Trophoblast cell (in vitro differentiated cells and primary cell): ENCODE data around the gene TP73.

Experiments
- DNase-seq, 2 donors: peaks; one replicate each; pipeline ENCODE4 v3.0.0-alpha.2; 2016
- H2AFZ ChIP-seq: 2 replicates; pipeline ENCODE4 v1.6.1; 2013; ENCODE audit warnings: low read length, moderate library complexity, mild to moderate bottlenecking; ENCODE audit not compliant: insufficient read depth, poor library complexity
- H2AK5ac ChIP-seq: 2 replicates; pipeline ENCODE4 v1.6.1; 2013; ENCODE audit warnings: mild to moderate bottlenecking, low read length
- H2BK120ac ChIP-seq: 2 replicates; pipeline ENCODE4 v1.6.1; 2013; ENCODE audit warnings: low read length, mild to moderate bottlenecking, moderate library complexity; ENCODE audit not compliant: insufficient read depth, poor library complexity
- H2BK12ac ChIP-seq: 2 replicates; pipeline ENCODE4 v1.6.1; 2013; ENCODE audit warnings: mild to moderate bottlenecking, low read length, moderate library complexity
- H2BK5ac ChIP-seq: 2 replicates; pipeline ENCODE4 v1.6.1; 2013; ENCODE audit warnings: low read length, low read depth, moderate library complexity, mild to moderate bottlenecking; ENCODE audit not compliant: poor library complexity
- H3K14ac ChIP-seq: 2 replicates; pipeline ENCODE4 v1.6.1; 2013; ENCODE audit warnings: mild to moderate bottlenecking, low read length
- H3K18ac ChIP-seq: 2 replicates; pipeline ENCODE4 v1.6.1; 2013; ENCODE audit warnings: mild to moderate bottlenecking, low read length
- H3K23ac ChIP-seq: 2 replicates; pipeline ENCODE4 v1.6.1; 2013; ENCODE audit warnings: low read length
- H3K27ac ChIP-seq: 2 replicates; pipeline ENCODE4 v1.5.1; 2013; ENCODE audit warnings: low read depth, mild to moderate bottlenecking, inconsistent platforms, low read length, moderate library complexity
- H3K27me3 ChIP-seq: 2 replicates; pipeline ENCODE4 v1.6.1; 2013; ENCODE audit warnings: inconsistent platforms, mild to moderate bottlenecking, low read length, moderate library complexity; ENCODE audit not compliant: insufficient read depth
- H3K36me3 ChIP-seq, 2 experiments: 1 replicate in 1 of 2; 2 replicates in 1 of 2; pipeline ENCODE4 v1.6.1; 2013; ENCODE audit warnings: low read length in 2 of 2, mild to moderate bottlenecking in 2 of 2, moderate library complexity in 1 of 2; ENCODE audit not compliant: insufficient read depth in 2 of 2, control insufficient read depth in 1 of 2
- H3K4ac ChIP-seq: 2 replicates; pipeline ENCODE4 v1.6.1; 2013; ENCODE audit warnings: low read depth, mild to moderate bottlenecking, low read length, moderate library complexity
- H3K4me1 ChIP-seq, 2 experiments: 1 replicate in 1 of 2; 2 replicates in 1 of 2; pipeline ENCODE4 v1.6.1; 2013; ENCODE audit warnings: low read length in 2 of 2, mild to moderate bottlenecking in 2 of 2, moderate library complexity in 1 of 2; ENCODE audit not compliant: insufficient read depth in 2 of 2, control insufficient read depth in 1 of 2
- H3K4me2 ChIP-seq: 2 replicates; pipeline ENCODE4 v1.6.1; 2013; ENCODE audit warnings: inconsistent platforms, mild to moderate bottlenecking, low read length, moderate library complexity
- H3K4me3 ChIP-seq: 2 replicates; pipeline ENCODE4 v1.5.1; 2013; ENCODE audit warnings: mild to moderate bottlenecking, low read depth, low read length, inconsistent platforms
- H3K79me1 ChIP-seq: one replicate; pipeline ENCODE4 v1.6.1; 2013; ENCODE audit warnings: low read length
- H3K79me2 ChIP-seq: 2 replicates; pipeline ENCODE4 v1.6.1; 2013; ENCODE audit warnings: low read length, mild to moderate bottlenecking; ENCODE audit not compliant: control insufficient read depth, insufficient read depth, poor library complexity
- H3K9ac ChIP-seq: 2 replicates; pipeline ENCODE4 v1.6.1; 2013; ENCODE audit warnings: mild to moderate bottlenecking, low read length
- H3K9me3 ChIP-seq: 2 replicates; pipeline ENCODE4 v1.6.1; 2013; ENCODE audit warnings: low read depth, mild to moderate bottlenecking, control low read depth, inconsistent platforms, low read length; ENCODE audit not compliant: insufficient read depth
- H4K12ac ChIP-seq: 2 replicates; pipeline ENCODE4 v1.6.1; 2013; ENCODE audit warnings: low read depth, mild to moderate bottlenecking, low read length, moderate library complexity
- H4K8ac ChIP-seq: 2 replicates; pipeline ENCODE4 v1.6.1; 2013; ENCODE audit warnings: low read depth, mild to moderate bottlenecking, low read length, moderate library complexity
- H4K91ac ChIP-seq: one replicate; pipeline ENCODE4 v1.6.1; 2013; ENCODE audit warnings: low read depth, mild to moderate bottlenecking, low read length, moderate library complexity
- WGBS: extraction: QIAGEN DNeasy Blood & Tissue Kit; methylation state at CpG from one replicate; pipeline ENCODE4 v1.1.7; 2013; ENCODE audit warnings: missing lambda C conversion rate; ENCODE audit not compliant: insufficient read length, insufficient coverage; ENCODE audit errors: extremely low coverage; 5-methylcytosine and 5-hydroxymethylcytosine counted together

The TP73 gene

DNA sequence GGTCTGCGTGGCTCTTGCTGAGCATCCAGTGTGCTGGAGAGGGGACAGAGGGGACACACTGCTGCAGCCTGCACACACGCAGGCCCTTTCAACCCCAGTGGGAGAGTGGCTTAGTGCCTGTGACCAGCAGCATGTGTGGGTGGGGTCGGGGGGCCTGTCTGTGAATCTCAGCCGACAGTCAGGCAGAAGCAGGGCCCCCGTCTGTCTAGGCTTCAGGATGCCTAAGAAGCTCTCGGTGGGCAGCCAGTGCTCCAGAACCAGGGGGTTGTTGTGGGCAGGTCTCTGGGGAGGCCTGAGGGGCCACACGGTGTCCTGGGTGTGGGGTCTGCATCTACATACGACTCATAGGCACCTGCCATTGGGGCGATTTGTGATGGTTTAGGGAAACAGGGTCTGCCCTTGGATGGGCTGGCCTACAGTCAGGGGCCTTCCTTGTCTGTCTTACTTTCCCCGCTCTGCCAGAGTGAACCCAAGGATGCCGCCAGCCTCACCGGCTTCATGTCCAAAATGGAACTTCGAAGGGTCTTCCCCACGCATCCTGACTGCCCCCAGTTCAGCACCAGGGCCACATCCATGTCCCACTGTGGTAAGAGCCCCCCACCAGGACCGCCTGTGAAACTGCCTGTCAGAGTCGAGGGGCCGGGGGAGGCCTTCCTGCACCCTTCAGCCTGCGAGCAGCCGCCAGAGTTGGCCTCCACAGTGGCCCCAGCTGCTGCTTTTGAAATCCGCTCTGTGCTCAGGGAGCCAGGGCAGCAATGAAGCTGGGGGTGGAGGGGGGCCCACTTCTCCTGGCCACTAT, 101.5 kb downstream of the TP73 start:
- H2BK5ac ChIP-seq = no peak overlapping the region
- no peaks in the 10 kb centered on the region for H3K4me1 ChIP-seq
- H4K91ac ChIP-seq = no peak overlapping the region
- no peak for DNase-seq
- H3K36me3 ChIP-seq = no peaks in the 10 kb centered on the region
- H4K8ac ChIP-seq = no peak overlapping the region
- no peak overlapping the region for H3K23ac ChIP-seq
- no peak overlapping the region for H3K18ac ChIP-seq
- H2BK12ac ChIP-seq = no peak overlapping the region
- no peaks in the 10 kb centered on the region for H3K27me3 ChIP-seq
- no peak overlapping the region for H2BK120ac ChIP-seq
- H3K79me2 ChIP-seq = no peaks in the 10 kb centered on the region
- H3K4me2 ChIP-seq = no peak overlapping the region
- WGBS = no CpG with 5 or more reads among the region's 20 CpGs
- H3K14ac ChIP-seq = no peak overlapping the region
- peaks cover 8% of the 10 kb centered on the region for H3K9me3 ChIP-seq
- no peak overlapping the region for H3K4ac ChIP-seq
- H2AFZ ChIP-seq = no peak overlapping the region
- H4K12ac ChIP-seq = no peak overlapping the region
- no peak overlapping the region for H3K27ac ChIP-seq
- no peak overlapping the region for H2AK5ac ChIP-seq
- no peak overlapping the region for H3K9ac ChIP-seq
- H3K79me1 ChIP-seq = no peaks in the 10 kb centered on the region
- no peak overlapping the region for H3K4me3 ChIP-seq

DNA sequence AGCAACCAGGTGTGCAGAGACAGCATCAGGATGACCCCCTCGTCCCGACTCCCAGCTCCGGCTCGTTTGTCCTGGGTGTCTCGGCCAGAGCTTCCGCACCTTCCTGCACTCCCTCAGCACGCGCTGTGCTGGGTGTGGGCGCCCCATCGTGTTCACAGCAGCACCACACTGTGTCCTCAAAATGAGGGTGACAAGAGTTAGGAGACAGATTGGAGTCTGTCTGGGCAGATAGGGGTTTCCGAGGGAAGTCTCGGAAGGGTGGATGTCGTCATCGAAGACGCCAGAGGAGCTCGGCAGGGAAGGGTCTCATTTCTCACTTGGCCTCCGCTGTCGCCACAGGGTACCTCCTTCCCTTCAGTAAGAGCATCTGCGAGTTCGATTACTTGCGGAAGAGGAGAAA, 104.1 kb downstream of the TP73 start:
- Histone ChIP-seq H3K9me3 (peaks cover 10% of the 10 kb centered on the region), H4K8ac (no peak overlapping the region), H2BK5ac (no peak overlapping the region), H3K27ac (no peak overlapping the region), H3K9ac (no peak overlapping the region), H2AK5ac (no peak overlapping the region), H3K4ac (no peak overlapping the region), H4K91ac (no peak overlapping the region), H3K14ac (no peak overlapping the region), H3K27me3 (no peaks in the 10 kb centered on the region), H3K4me3 (no peak overlapping the region), H3K4me2 (no peak overlapping the region), H3K4me1 (no peaks in the 10 kb centered on the region), H2AFZ (no peak overlapping the region), H2BK120ac (no peak overlapping the region), H4K12ac (no peak overlapping the region), H3K79me2 (no peaks in the 10 kb centered on the region), H3K36me3 (no peaks in the 10 kb centered on the region), H3K23ac (no peak overlapping the region), H2BK12ac (no peak overlapping the region), H3K18ac (no peak overlapping the region), H3K79me1 (no peaks in the 10 kb centered on the region)
- WGBS = no CpG with 5 or more reads among the region's 21 CpGs
- DNase-seq = no peak

DNA sequence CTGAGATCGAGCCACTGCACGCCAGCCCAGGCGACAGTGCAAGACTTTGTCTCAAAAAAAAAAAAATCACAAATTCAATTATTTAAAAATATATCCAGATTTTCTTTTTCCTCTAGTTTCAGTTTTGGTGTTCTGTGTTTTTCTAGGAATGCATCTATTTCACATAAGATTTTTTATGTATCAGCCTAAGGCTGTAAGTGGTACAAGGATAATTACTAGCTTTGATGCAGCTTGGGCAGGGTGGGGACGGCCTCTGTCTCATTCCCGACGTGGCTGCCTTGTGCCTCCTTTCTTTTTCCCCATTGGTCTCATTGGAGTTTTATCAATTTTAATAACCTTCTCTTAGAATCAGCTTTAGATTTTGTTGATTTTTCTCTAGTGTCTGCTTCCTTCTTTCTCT, 106.8 kb downstream of the TP73 start:
- no peak overlapping the region for H3K14ac ChIP-seq
- H2BK5ac ChIP-seq = no peak overlapping the region
- no peak overlapping the region for H4K91ac ChIP-seq
- no peaks in the 10 kb centered on the region for H3K27me3 ChIP-seq
- no peaks in the 10 kb centered on the region for H3K79me2 ChIP-seq
- no peak overlapping the region for H3K27ac ChIP-seq
- no peak overlapping the region for H3K18ac ChIP-seq
- no peak overlapping the region for H2AK5ac ChIP-seq
- H4K8ac ChIP-seq = no peak overlapping the region
- no peaks in the 10 kb centered on the region for H3K79me1 ChIP-seq
- H3K9me3 ChIP-seq = peaks cover 4% of the 10 kb centered on the region
- no peak overlapping the region for H2BK12ac ChIP-seq
- no peak overlapping the region for H3K4me3 ChIP-seq
- H3K4me1 ChIP-seq = no peaks in the 10 kb centered on the region
- H3K4ac ChIP-seq = no peak overlapping the region
- H3K9ac ChIP-seq = no peak overlapping the region
- DNase-seq = no peak
- H3K23ac ChIP-seq = no peak overlapping the region
- H3K36me3 ChIP-seq = no peaks in the 10 kb centered on the region
- WGBS = no CpG with 5 or more reads among the region's 6 CpGs
- no peak overlapping the region for H2BK120ac ChIP-seq
- H4K12ac ChIP-seq = no peak overlapping the region
- no peak overlapping the region for H2AFZ ChIP-seq
- H3K4me2 ChIP-seq = no peak overlapping the region

DNA sequence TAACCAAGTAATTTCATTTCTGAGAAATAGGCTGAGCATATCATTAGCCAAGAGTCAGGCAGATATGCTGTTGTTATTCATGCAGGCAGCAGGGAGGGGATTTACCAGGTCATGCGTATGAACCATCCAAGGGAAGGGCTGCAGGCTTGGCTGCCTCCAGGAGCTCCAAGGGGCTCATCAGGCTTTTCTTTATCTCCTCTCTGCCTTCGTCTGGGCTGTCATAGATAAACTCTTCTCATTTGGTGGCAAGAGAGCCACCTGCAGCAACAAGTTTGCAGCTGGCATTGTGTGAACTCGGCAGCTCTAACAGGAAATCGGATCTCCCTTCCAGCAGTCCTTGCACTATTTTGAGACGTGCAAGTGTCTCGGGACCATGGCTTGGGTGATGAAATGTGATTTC, 107.5 kb downstream of the TP73 start:
- H4K8ac ChIP-seq = no peak overlapping the region
- no peak for DNase-seq
- H3K36me3 ChIP-seq = no peaks in the 10 kb centered on the region
- H3K27me3 ChIP-seq = no peaks in the 10 kb centered on the region
- H3K79me1 ChIP-seq = no peaks in the 10 kb centered on the region
- no peaks in the 10 kb centered on the region for H3K79me2 ChIP-seq
- H4K91ac ChIP-seq = no peak overlapping the region
- H3K9ac ChIP-seq = no peak overlapping the region
- no peak overlapping the region for H2AFZ ChIP-seq
- H3K4ac ChIP-seq = no peak overlapping the region
- no CpG with 5 or more reads among the region's 6 CpGs for WGBS
- H2AK5ac ChIP-seq = no peak overlapping the region
- no peak overlapping the region for H3K14ac ChIP-seq
- H2BK120ac ChIP-seq = no peak overlapping the region
- H3K23ac ChIP-seq = no peak overlapping the region
- no peak overlapping the region for H3K27ac ChIP-seq
- H3K4me3 ChIP-seq = no peak overlapping the region
- H3K4me2 ChIP-seq = no peak overlapping the region
- H2BK12ac ChIP-seq = no peak overlapping the region
- no peak overlapping the region for H4K12ac ChIP-seq
- no peaks in the 10 kb centered on the region for H3K4me1 ChIP-seq
- H2BK5ac ChIP-seq = no peak overlapping the region
- H3K9me3 ChIP-seq = peaks cover 4% of the 10 kb centered on the region
- no peak overlapping the region for H3K18ac ChIP-seq
